Calu3 (cell line): ENCODE results near the gene VPS51. TPM values are rescaled to one million over a fixed set of nuclear protein-coding genes. Genes with fewer than 3 reads are reported as not detected.

ENCODE experiments used
- BruUV-seq: library from RNA; stranded (reverse); fragments of 400-500 nt; replicated peaks from 2 replicates; lab custom pipeline; 2021; lab: Mats Ljungman, UMichigan
- CTCF ChIA-PET: fragments of 300-600 bp; sonication (Branson Sonifier 250); formaldehyde crosslinking; loops from one replicate; lab custom pipeline; 2022; ENCODE audit warnings: antibody characterized with exemption; lab: Charles Lee
- DNase-seq: peaks from one replicate; pipeline ENCODE4 v3.0.0; 2022
- H3K27ac Mint-ChIP-seq: one replicate; pipeline ENCODE4 v1.8.0; 2022; ENCODE audit warnings: mixed read lengths; ENCODE audit not compliant: unreplicated experiment
- H3K27me3 Mint-ChIP-seq: one replicate; pipeline ENCODE4 v1.8.0; 2022; ENCODE audit warnings: mixed read lengths; ENCODE audit not compliant: unreplicated experiment
- H3K36me3 Mint-ChIP-seq: one replicate; pipeline ENCODE4 v1.8.0; 2022; ENCODE audit warnings: mild to moderate bottlenecking, moderate library complexity, mixed read lengths; ENCODE audit not compliant: insufficient read depth, unreplicated experiment
- H3K4me1 Mint-ChIP-seq: one replicate; pipeline ENCODE4 v1.8.0; 2022; ENCODE audit warnings: mild to moderate bottlenecking, low read depth, mixed read lengths; ENCODE audit not compliant: unreplicated experiment
- H3K4me3 Mint-ChIP-seq: one replicate; pipeline ENCODE4 v1.8.0; 2022; ENCODE audit warnings: mild to moderate bottlenecking, low read depth, moderate library complexity, mixed read lengths; ENCODE audit not compliant: unreplicated experiment
- H3K9me3 Mint-ChIP-seq: one replicate; pipeline ENCODE4 v1.8.0; 2022; ENCODE audit warnings: low read depth, mixed read lengths; ENCODE audit not compliant: unreplicated experiment
- CTCF ChIP-seq: fragments of 200-600 bp; IDR thresholded peaks from one replicate; pipeline ENCODE4 v1.8.0; 2022; ENCODE audit warnings: antibody characterized with exemption; ENCODE audit not compliant: unreplicated experiment
- intact Hi-C: fragments of 100-400 bp; cut with micrococcal nuclease; formaldehyde crosslinking; loops from one replicate; pipeline ENCODE4 v1.10.0; 2022; ENCODE audit not compliant: unreplicated experiment
- total RNA-seq: library from RNA; stranded (reverse); gene quantifications from 2 replicates; pipeline ENCODE4 v1.2.3, GENCODE V29; 2022

The VPS51 gene
- total RNA-seq, 1 experiment from 2014 or later: 78.1 TPM

- Mint-ChIP-seq H3K36me3 (peaks cover 4% of the 10 kb centered on the region), H3K27ac (no peak overlapping the region), H3K9me3 (no peaks in the 10 kb centered on the region), H3K4me3 (no peak overlapping the region), H3K4me1 (no peaks in the 10 kb centered on the region), H3K27me3 (peaks cover 13% of the 10 kb centered on the region)
- no TSS peak for BruUV-seq
- DNase-seq: no peak
- CTCF ChIA-PET: interaction anchor here (0.7 to 1.1 kb wide), 2 partner anchors 10 to 30 kb away, joined by 3 to 5 read pairs; partner anchors contain the start of gene VPS51
- intact Hi-C loops: no loop called here
- no peak for TF ChIP-seq CTCF
Measured at GRCh38 chr11:65066315-65066714, 29.7 kb upstream of the VPS51 start.

- intact Hi-C loops: no loop called here
- H3K36me3 Mint-ChIP-seq: peaks cover 4% of the 10 kb centered on the region
- no peaks in the 10 kb centered on the region for H3K9me3 Mint-ChIP-seq
- H3K4me1 Mint-ChIP-seq: no peaks in the 10 kb centered on the region
- H3K4me3 Mint-ChIP-seq: no peak overlapping the region
- no peak for TF ChIP-seq CTCF
- CTCF ChIA-PET: interaction anchor here (0.5 to 1.1 kb wide), 2 partner anchors 30 to 41 kb away, joined by 3 read pairs; partner anchors contain the start of gene VPS51
- no peak for DNase-seq
- peaks cover 13% of the 10 kb centered on the region for H3K27me3 Mint-ChIP-seq
- BruUV-seq: no TSS peak
- H3K27ac Mint-ChIP-seq: no peak overlapping the region
Measured at GRCh38 chr11:65066805-65067291, 29.2 kb upstream of the VPS51 start.

- peaks cover 9% of the 10 kb centered on the region for H3K27me3 Mint-ChIP-seq
- peaks cover 4% of the 10 kb centered on the region for H3K36me3 Mint-ChIP-seq
- CTCF ChIA-PET: no interaction called here
- no peak for DNase-seq
- no peak for TF ChIP-seq CTCF
- no peaks in the 10 kb centered on the region for H3K4me1 Mint-ChIP-seq
- intact Hi-C loops: no loop called here
- no peak overlapping the region for H3K4me3 Mint-ChIP-seq
- no TSS peak for BruUV-seq
- no peak overlapping the region for H3K27ac Mint-ChIP-seq
- H3K9me3 Mint-ChIP-seq: no peaks in the 10 kb centered on the region
Measured at GRCh38 chr11:65067446-65067845, 28.6 kb upstream of the VPS51 start.

GRCh38 chr11:65069217-65069616, 26.8 kb upstream of the VPS51 start:
- TF ChIP-seq CTCF: no peak
- CTCF ChIA-PET: interaction anchor here (0.6 kb wide), 2 partner anchors 57 to 95 kb away, joined by 3 to 4 read pairs; no protein-coding TSS in a partner anchor
- intact Hi-C loops: no loop called here
- Mint-ChIP-seq H3K4me3 (no peak overlapping the region), H3K4me1 (no peaks in the 10 kb centered on the region), H3K27me3 (no peaks in the 10 kb centered on the region), H3K27ac (no peak overlapping the region), H3K36me3 (peaks cover 4% of the 10 kb centered on the region), H3K9me3 (no peaks in the 10 kb centered on the region)
- DNase-seq: no peak
- no TSS peak for BruUV-seq
